GM23338 (cell line): ENCODE data around the gene COL5A2. TPM values are rescaled to one million over a fixed set of nuclear protein-coding genes. Genes with fewer than 3 reads are reported as not detected.

ENCODE experiments used
- ATAC-seq: fragments of 200-7000 bp; cut with Tn5 transposase; 3 replicates; pipeline ENCODE4 v1.9.1; 2020
- DNase-seq: peaks from one replicate; pipeline ENCODE4 v3.0.0-alpha.2; 2015; ENCODE audit warnings: low spot score
- H2AFZ ChIP-seq: fragments of 200-600 bp; sonication (generic); 2 replicates; pipeline ENCODE4 v1.8.0; 2016; ENCODE audit warnings: antibody characterized with exemption, mild to moderate bottlenecking, moderate library complexity
- H3F3A ChIP-seq: fragments of 200-600 bp; sonication (generic); replicated peaks from 2 replicates; pipeline ENCODE4 v1.8.0; 2017; ENCODE audit warnings: antibody characterized with exemption, mixed run types, low read depth
- H3K27ac ChIP-seq: fragments of 200-600 bp; sonication (generic); 2 replicates; pipeline ENCODE4 v1.6.1; 2016; ENCODE audit warnings: low read depth
- H3K27me3 ChIP-seq: fragments of 200-600 bp; sonication (generic); 2 replicates; pipeline ENCODE4 v1.8.0; 2016; ENCODE audit warnings: mild to moderate bottlenecking, mixed run types, moderate library complexity; ENCODE audit not compliant: insufficient read depth
- H3K36me3 ChIP-seq: fragments of 200-600 bp; sonication (generic); 2 replicates; pipeline ENCODE4 v1.8.0; 2016; ENCODE audit warnings: mild to moderate bottlenecking; ENCODE audit not compliant: insufficient read depth
- H3K4me1 ChIP-seq: fragments of 200-600 bp; sonication (generic); 2 replicates; pipeline ENCODE4 v1.8.0; 2016; ENCODE audit warnings: mild to moderate bottlenecking, moderate library complexity; ENCODE audit not compliant: insufficient read depth
- H3K4me2 ChIP-seq: fragments of 200-600 bp; sonication (generic); 2 replicates; pipeline ENCODE4 v1.7.1; 2017; ENCODE audit warnings: mixed run types
- H3K4me3 ChIP-seq: fragments of 200-600 bp; sonication (generic); 2 replicates; pipeline ENCODE4 v1.6.1; 2016; ENCODE audit warnings: mixed run types
- H3K79me2 ChIP-seq: fragments of 200-600 bp; sonication (generic); replicated peaks from 2 replicates; pipeline ENCODE4 v1.8.0; 2017; ENCODE audit warnings: mild to moderate bottlenecking; ENCODE audit not compliant: insufficient read depth
- H3K9me2 ChIP-seq: fragments of 200-600 bp; sonication (generic); 2 replicates; pipeline ENCODE4 v1.8.0; 2017; ENCODE audit not compliant: insufficient read depth
- H4K20me1 ChIP-seq: fragments of 200-600 bp; sonication (generic); replicated peaks from 2 replicates; pipeline ENCODE4 v1.8.0; 2017; ENCODE audit warnings: mild to moderate bottlenecking; ENCODE audit not compliant: insufficient read depth
- H3K27ac Mint-ChIP-seq: 2 replicates; pipeline ENCODE4 v1.8.0; 2020; ENCODE audit warnings: inconsistent platforms, mild to moderate bottlenecking, moderate library complexity, mixed read lengths
- H3K27me3 Mint-ChIP-seq: 3 replicates; pipeline ENCODE4 v1.8.0; 2022; ENCODE audit warnings: low read depth, mild to moderate bottlenecking, moderate library complexity, mixed read lengths, inconsistent platforms; ENCODE audit not compliant: insufficient read depth, poor library complexity
- H3K36me3 Mint-ChIP-seq: 3 replicates; pipeline ENCODE4 v1.8.0; 2021; ENCODE audit warnings: low read depth, mild to moderate bottlenecking, inconsistent platforms, moderate library complexity, mixed read lengths
- H3K4me1 Mint-ChIP-seq: 3 replicates; pipeline ENCODE4 v1.8.0; 2020; ENCODE audit warnings: mild to moderate bottlenecking, inconsistent platforms, mixed read lengths
- H3K4me3 Mint-ChIP-seq: 3 replicates; pipeline ENCODE4 v1.8.0; 2021; ENCODE audit warnings: moderate library complexity, mild to moderate bottlenecking, inconsistent platforms, mixed read lengths
- H3K9me3 Mint-ChIP-seq: 3 replicates; pipeline ENCODE4 v1.8.0; 2020; ENCODE audit warnings: moderate library complexity, mild to moderate bottlenecking, inconsistent platforms, mixed read lengths
- CREB1 ChIP-seq: fragments of 250-450 bp; sonication (Bioruptor Pico); IDR thresholded peaks from 2 replicates; pipeline ENCODE4 v1.5.0; 2020; ENCODE audit warnings: low read depth, mild to moderate bottlenecking, moderate library complexity
- CTCF ChIP-seq, 2 experiments: fragments of 200-600 bp in 1 of 2; sonication (generic) in 1 of 2; conservative IDR thresholded peaks; 2 replicates each; pipeline versions ENCODE4 v1.5.1 to v1.6.1; 2016 to 2017; ENCODE audit warnings: antibody characterized with exemption in 2 of 2, low read depth in 2 of 2, mild to moderate bottlenecking in 2 of 2, moderate library complexity in 1 of 2
- ETS1 ChIP-seq: IDR thresholded peaks from 2 replicates; pipeline ENCODE4 v1.6.1; 2016; ENCODE audit warnings: antibody characterized with exemption
- EZH2 ChIP-seq: fragments of 200-600 bp; sonication (generic); IDR thresholded peaks from one replicate; pipeline ENCODE4 v1.8.0; 2017; ENCODE audit warnings: antibody characterized with exemption, mild to moderate bottlenecking, low read depth; ENCODE audit not compliant: unreplicated experiment
- EZH2phosphoT487 ChIP-seq: fragments of 200-600 bp; sonication (generic); IDR thresholded peaks from one replicate; pipeline ENCODE4 v1.8.1; 2018; ENCODE audit warnings: antibody characterized with exemption; ENCODE audit not compliant: unreplicated experiment
- JUNB ChIP-seq: IDR thresholded peaks from one replicate; pipeline ENCODE4 v1.6.1; 2016; ENCODE audit warnings: antibody characterized with exemption; ENCODE audit not compliant: unreplicated experiment
- NANOG ChIP-seq: IDR thresholded peaks from 2 replicates; pipeline ENCODE4 v1.6.1; 2016; ENCODE audit warnings: antibody characterized with exemption, borderline replicate concordance
- POLR2AphosphoS5 ChIP-seq: IDR thresholded peaks from 2 replicates; pipeline ENCODE4 v1.6.1; 2016; ENCODE audit warnings: antibody characterized with exemption, low read depth
- REST ChIP-seq: IDR thresholded peaks from one replicate; pipeline ENCODE4 v1.6.1; 2018; ENCODE audit warnings: antibody characterized with exemption; ENCODE audit not compliant: unreplicated experiment
- STAT1 ChIP-seq: IDR thresholded peaks from one replicate; pipeline ENCODE4 v1.6.1; 2016; ENCODE audit warnings: antibody characterized with exemption; ENCODE audit not compliant: unreplicated experiment
- ZNF114 ChIP-seq: fragments of 250-450 bp; sonication (Bioruptor Pico); IDR thresholded peaks from 2 replicates; pipeline ENCODE4 v1.5.0; 2020; ENCODE audit warnings: mild to moderate bottlenecking, moderate library complexity
- ZNF331 ChIP-seq: fragments of 250-450 bp; sonication (Bioruptor Pico); IDR thresholded peaks from 2 replicates; pipeline ENCODE4 v1.5.0; 2020; ENCODE audit warnings: low read depth, mild to moderate bottlenecking, moderate library complexity
- ZNF462 ChIP-seq: fragments of 250-450 bp; sonication (Bioruptor Pico); IDR thresholded peaks from 2 replicates; pipeline ENCODE4 v1.5.0; 2020; ENCODE audit warnings: mild to moderate bottlenecking, moderate library complexity
- polyA plus RNA-seq: library from polyadenylated mRNA; unstranded; fragments of >200 nt; fragmentation: Nextera tagmentation; extraction: Ambion mirVana; gene quantifications from 2 replicates; pipeline ENCODE4 v1.2.1, GENCODE V29; 2016
- total RNA-seq: library from RNA; depleted of rRNA; stranded (reverse); fragments of >200 nt; shearing (Covaris generic); gene quantifications from 2 replicates; pipeline ENCODE4 v1.2.3, GENCODE V29; 2014

COL5A2 gene
- total and polyA plus RNA-seq, 2 experiments from 2014 or later, result 6.7 to 19.7 TPM

GRCh38 chr2:189138800-189139199 lies 40.8 kb downstream of the COL5A2 start:
- DNase-seq (no peak), ATAC-seq (no peak)
- Histone ChIP-seq H3K4me3 (no peak overlapping the region), H3K27ac (no peak overlapping the region), H3K79me2 (no peaks in the 10 kb centered on the region), H2AFZ (no peak overlapping the region), H3K36me3 (no peaks in the 10 kb centered on the region), H3F3A (no peaks in the 10 kb centered on the region), H3K9me2 (no peaks in the 10 kb centered on the region), H3K4me1 (no peaks in the 10 kb centered on the region), H4K20me1 (no peaks in the 10 kb centered on the region), H3K27me3 (no peaks in the 10 kb centered on the region), H3K4me2 (no peak overlapping the region)
- peaks cover 1% of the 10 kb centered on the region for H3K27me3 Mint-ChIP-seq
- no peaks in the 10 kb centered on the region for H3K9me3 Mint-ChIP-seq
- no peak for TF ChIP-seq ZNF114 (CRISPR knock-in tag)
- no peak for TF ChIP-seq NANOG
- TF ChIP-seq ZNF331 (CRISPR knock-in tag), result no peak
- no peak for TF ChIP-seq EZH2
- TF ChIP-seq POLR2AphosphoS5, result no peak
- TF ChIP-seq CTCF (conservative IDR thresholded peaks at IDR 0.05; ENCODE audit: low read depth in 2 of 2), result no peak
- TF ChIP-seq REST, result no peak
- TF ChIP-seq ZNF462 (CRISPR knock-in tag), result no peak
- no peak for TF ChIP-seq EZH2phosphoT487
- TF ChIP-seq STAT1, result no peak
- no peak for TF ChIP-seq JUNB
- TF ChIP-seq CREB1 (CRISPR knock-in tag), result no peak
- TF ChIP-seq ETS1, result no peak
- H3K27ac Mint-ChIP-seq, result no peak overlapping the region
- H3K4me1 Mint-ChIP-seq, result peaks cover 4% of the 10 kb centered on the region
- no peak overlapping the region for H3K4me3 Mint-ChIP-seq
- H3K36me3 Mint-ChIP-seq, result no peaks in the 10 kb centered on the region
